Measurements from ENCODE around the gene SCYGR5. TPM values are rescaled to one million over a fixed set of nuclear protein-coding genes. Genes with fewer than 3 reads are reported as not detected.
A peak's percentile ranks its signal among the peaks of the same experiment; 100 is the strongest.

Gene SCYGR5
- total RNA-seq, 2 donors from 2014 or later = not detected

DNA sequence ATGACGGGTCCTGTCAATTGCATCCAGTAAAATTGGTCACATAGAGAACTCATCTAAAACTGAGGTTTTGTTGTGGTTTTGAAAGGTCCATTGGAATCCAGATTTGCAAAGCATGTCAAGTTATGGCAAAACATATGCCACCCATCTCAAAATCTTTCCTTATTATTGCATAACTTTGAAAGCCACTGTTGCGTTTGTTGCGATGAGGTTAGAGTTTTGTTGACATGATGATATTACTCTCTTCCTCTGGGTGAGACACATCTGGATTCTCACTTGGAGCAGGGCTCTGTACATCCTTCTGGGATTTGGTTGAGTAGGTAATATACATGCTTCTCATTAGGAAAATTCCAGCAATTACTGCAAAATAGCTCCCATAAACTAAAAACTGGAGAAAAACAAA is 20.6 kb downstream of the SCYGR5 start:
- 88 to 92% methylated on average over 3 of the region's 3 CpGs for WGBS, 2 donors
- Histone ChIP-seq H3K9me3 (no peaks in the 10 kb centered on the region), H3K36me3 (replicated peaks in 1 of 2; ENCODE audit: insufficient read depth in 1 of 2, low read depth in 2 of 2) (no peaks in the 10 kb centered on the region), H3K27ac (no peak overlapping the region), H3K27me3 (no peaks in the 10 kb centered on the region), H3K4me1 (no peaks in the 10 kb centered on the region), H3K4me3 (no peak overlapping the region)
- intact Hi-C loops (cut with DNase I) = no loop called here
- ATAC-seq = no peak
- no peak for TF ChIP-seq CTCF (IDR thresholded peaks at IDR 0.05)
- TF ChIP-seq POLR2A (IDR thresholded peaks at IDR 0.05) = no peak
- DNase-seq = no peak

DNA sequence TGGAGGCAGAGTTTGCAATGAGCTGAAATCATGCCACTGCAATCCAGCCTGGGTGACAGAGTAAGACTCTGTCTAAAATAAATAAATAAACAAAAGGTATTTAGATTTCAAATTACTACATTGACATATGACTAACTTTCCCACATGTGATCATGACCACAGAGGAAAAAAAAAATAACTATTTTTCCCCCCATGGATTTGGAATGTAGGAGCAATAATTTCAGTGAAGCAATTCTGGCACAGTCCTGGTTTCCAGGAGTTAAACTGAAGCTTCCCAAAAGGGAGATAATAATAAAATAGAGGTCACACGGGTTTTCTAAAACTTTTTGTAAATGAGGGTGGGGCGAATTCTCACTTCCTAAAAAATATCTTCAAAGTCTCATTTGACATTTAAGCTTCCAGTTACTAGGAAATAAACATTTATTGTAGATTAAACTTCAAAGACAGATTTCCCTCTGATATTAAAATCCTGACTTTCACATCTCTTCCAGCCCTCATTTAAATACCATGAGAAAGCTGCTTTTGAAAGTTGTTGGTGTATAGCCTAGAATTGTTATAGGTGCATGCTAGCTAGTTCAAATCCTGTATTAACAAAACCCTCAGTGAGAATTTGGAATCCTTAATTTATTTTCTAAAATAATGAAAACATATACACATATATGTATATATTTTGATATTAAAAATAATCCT is 30.5 kb downstream of the SCYGR5 start:
- no peak for ATAC-seq
- intact Hi-C loops (cut with DNase I) = no loop called here
- Histone ChIP-seq H3K9me3 (no peaks in the 10 kb centered on the region), H3K27me3 (no peaks in the 10 kb centered on the region), H3K4me1 (no peaks in the 10 kb centered on the region), H3K4me3 (no peak overlapping the region), H3K27ac (no peak overlapping the region), H3K36me3 (replicated peaks in 1 of 2; ENCODE audit: insufficient read depth in 1 of 2, low read depth in 2 of 2) (no peaks in the 10 kb centered on the region)
- no peak for DNase-seq
- 22 to 28% methylated on average over 2 of the region's 2 CpGs for WGBS, 2 donors
- no peak for TF ChIP-seq CTCF (IDR thresholded peaks at IDR 0.05)
- no peak for TF ChIP-seq POLR2A (IDR thresholded peaks at IDR 0.05)

- no peak overlapping the region for H3K4me3 ChIP-seq
- ATAC-seq (no peak), DNase-seq (no peak)
- no peak overlapping the region for H3K27ac ChIP-seq
- H3K4me1 ChIP-seq = peaks cover 5% of the 10 kb centered on the region
- intact Hi-C loops (cut with DNase I) = no loop called here
- H3K9me3 ChIP-seq = no peaks in the 10 kb centered on the region
- H3K27me3 ChIP-seq = no peaks in the 10 kb centered on the region
- 37 to 43% methylated on average over 3 of the region's 3 CpGs for WGBS, 2 donors
- no peaks in the 10 kb centered on the region for H3K36me3 ChIP-seq (replicated peaks in 1 of 2; ENCODE audit: insufficient read depth in 1 of 2, low read depth in 2 of 2)
- TF ChIP-seq POLR2A (IDR thresholded peaks at IDR 0.05) (no peak), CTCF (IDR thresholded peaks at IDR 0.05) (no peak)
Measured at GRCh38 chr2:227701556-227701955, 35.0 kb downstream of the SCYGR5 start.

DNA sequence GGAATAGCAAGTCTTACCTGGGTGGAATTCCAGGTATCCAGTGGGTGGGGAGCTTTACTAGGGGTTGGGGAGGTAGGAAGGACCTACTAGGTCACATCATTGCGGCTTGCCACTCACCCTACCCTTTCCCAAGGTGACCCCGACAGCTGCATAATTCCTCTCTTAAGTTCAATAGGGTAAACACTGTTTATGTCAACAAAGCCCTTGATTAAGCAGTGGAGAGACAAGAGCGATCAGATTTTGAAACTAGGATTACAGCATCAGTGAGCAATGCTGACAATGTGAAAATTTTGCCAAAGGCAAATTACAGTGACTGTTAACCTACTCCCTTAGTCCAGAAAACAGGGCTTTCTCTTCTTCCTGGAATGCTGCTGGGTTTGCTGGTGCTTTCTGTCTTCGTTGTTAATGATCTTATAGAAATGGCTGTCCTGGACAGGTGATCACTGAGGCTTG is 36.7 kb downstream of the SCYGR5 start:
- H3K36me3 ChIP-seq (replicated peaks in 1 of 2; ENCODE audit: insufficient read depth in 1 of 2, low read depth in 2 of 2) = no peaks in the 10 kb centered on the region
- WGBS, 2 donors = 11 to 17% methylated on average over 4 of the region's 4 CpGs
- ATAC-seq (peak; percentile 88), DNase-seq (peak in 2 of 4 donors; percentile 14 to 40)
- no peak for TF ChIP-seq POLR2A (IDR thresholded peaks at IDR 0.05)
- TF ChIP-seq CTCF (IDR thresholded peaks at IDR 0.05) = no peak
- H3K9me3 ChIP-seq = no peaks in the 10 kb centered on the region
- intact Hi-C loops (cut with DNase I) = no loop called here
- peak overlapping the region; percentile 25 to 73 (median 50) for H3K27ac ChIP-seq
- H3K4me1 ChIP-seq = peaks cover 5% of the 10 kb centered on the region
- no peaks in the 10 kb centered on the region for H3K27me3 ChIP-seq
- H3K4me3 ChIP-seq = no peak overlapping the region

DNA sequence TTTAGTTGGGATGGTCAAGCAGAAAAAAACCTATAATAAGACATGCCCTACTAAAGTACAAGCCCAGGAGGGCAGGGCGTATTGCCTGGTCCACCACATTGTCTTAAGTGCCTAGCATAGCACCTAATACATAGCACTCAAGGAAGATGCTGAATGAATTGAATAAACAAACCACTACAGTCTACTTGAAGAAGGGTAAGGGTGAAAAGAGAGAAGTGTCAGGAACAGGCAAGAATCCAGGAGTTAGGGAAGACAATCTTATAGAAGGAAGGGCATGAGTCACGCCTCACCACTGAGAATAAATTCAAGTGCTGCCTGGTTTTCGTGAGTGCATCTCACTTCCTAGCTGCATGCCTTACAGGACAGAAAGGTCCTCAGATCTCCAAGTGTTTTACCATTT is 37.4 kb downstream of the SCYGR5 start:
- no peak overlapping the region for H3K4me3 ChIP-seq
- no peaks in the 10 kb centered on the region for H3K27me3 ChIP-seq
- H3K36me3 ChIP-seq (replicated peaks in 1 of 2; ENCODE audit: insufficient read depth in 1 of 2, low read depth in 2 of 2) = no peaks in the 10 kb centered on the region
- ATAC-seq (no peak), DNase-seq (no peak)
- H3K4me1 ChIP-seq = peaks cover 5% of the 10 kb centered on the region
- peak overlapping the region; percentile 25 to 73 (median 50) for H3K27ac ChIP-seq
- no peaks in the 10 kb centered on the region for H3K9me3 ChIP-seq
- 57 to 58% methylated on average over 3 of the region's 3 CpGs for WGBS, 2 donors
- TF ChIP-seq CTCF (IDR thresholded peaks at IDR 0.05) (no peak), POLR2A (IDR thresholded peaks at IDR 0.05) (no peak)
- intact Hi-C loops (cut with DNase I) = no loop called here

Measured in body of pancreas (tissue), 4 donors.